ENCODE data around the gene MFSD2B. TPM values are rescaled to one million over a fixed set of nuclear protein-coding genes. Genes with fewer than 3 reads are reported as not detected.
"Not testable (repeated sequence)": the region's sequence is repeated elsewhere in the genome, so short reads cannot be mapped to it uniquely, and the experiment has no call there.

The MFSD2B gene
- total RNA-seq = 0.41 TPM

DNA sequence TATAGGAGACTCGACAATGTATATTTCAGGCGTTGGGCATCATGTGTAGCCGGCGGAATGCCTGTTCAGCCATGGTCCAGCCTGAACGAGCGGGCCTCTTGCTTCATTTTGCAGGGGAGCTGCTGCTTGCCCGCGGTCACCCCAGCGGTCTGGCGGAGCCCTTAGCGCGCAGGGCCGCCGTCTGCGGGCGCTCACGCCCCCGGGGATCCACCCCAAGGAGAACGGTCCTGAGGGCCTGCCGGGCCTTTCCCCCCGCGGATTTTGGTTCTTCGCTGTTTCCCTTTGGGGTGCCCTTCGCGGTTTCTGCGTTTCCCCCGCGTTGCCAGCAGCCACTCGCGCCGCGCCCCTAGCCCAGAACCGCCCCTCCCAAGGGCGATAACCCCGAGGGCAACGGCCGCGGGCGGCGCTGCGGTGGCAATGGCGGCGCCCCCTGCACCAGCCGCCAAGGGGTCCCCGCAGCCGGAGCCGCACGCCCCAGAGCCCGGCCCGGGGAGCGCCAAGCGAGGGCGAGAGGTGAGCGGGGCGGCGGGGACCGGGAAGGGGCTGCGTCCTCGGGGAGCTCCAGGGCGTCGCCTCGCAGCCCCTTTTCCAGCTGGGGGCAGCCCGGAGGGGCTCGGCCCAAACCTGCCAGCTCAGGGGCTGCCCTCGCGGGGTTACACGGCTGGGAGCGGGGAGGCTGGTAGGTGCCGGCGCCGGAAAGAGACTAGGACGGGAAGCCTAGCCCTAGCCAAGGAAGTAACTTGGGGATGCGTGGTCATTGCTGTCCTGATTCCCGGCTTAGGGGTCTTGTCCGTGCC is at the start of gene MFSD2B:
Gene MFSD2B, plus strand, starts transcription at position 406 of the 797 bp plus-strand sequence. Its CDS starts 12 bp downstream, at position 418.
- FAIRE-seq (no peak), DNase-seq (ENCODE audit: low spot score in 2 of 2) (no peak)

GRCh38 chr2:23967846-23968245 is 42.0 kb upstream of the MFSD2B start:
- no peak for DNase-seq (ENCODE audit: low spot score in 2 of 2)
- no peak for FAIRE-seq

GRCh38 chr2:23976883-23977282 is 33.0 kb upstream of the MFSD2B start:
- no peak for DNase-seq (ENCODE audit: low spot score in 2 of 2)
- no peak for FAIRE-seq

DNA sequence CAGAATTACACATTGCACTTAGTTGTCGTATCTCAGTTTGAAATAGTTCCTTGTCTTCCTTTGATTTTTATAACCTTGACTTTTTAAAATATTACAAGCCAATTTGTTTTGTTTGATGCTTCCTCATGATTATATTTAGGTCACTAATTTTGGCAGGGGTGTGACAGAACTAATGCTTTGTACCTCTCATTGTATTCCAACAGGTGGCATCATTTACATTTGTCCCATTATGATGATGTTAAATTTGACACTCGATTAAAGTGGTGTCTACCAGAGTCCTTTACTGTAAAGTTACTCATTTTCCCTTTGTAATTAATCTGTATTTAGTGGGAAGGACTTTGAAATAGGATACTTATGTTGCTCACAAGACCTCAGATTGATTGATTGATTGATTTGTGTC is 21.5 kb upstream of the MFSD2B start:
- FAIRE-seq (no peak), DNase-seq (ENCODE audit: low spot score in 2 of 2) (no peak)

GRCh38 chr2:23992931-23993330 is 17.0 kb upstream of the MFSD2B start:
- no peak for DNase-seq (ENCODE audit: low spot score in 2 of 2)
- no peak for FAIRE-seq

- no peak for FAIRE-seq
These were observed 16.1 kb upstream of the MFSD2B start for GRCh38 chr2:23993736-23994269.

GRCh38 chr2:23994567-23994966 is 15.3 kb upstream of the MFSD2B start:
- DNase-seq (ENCODE audit: low spot score in 2 of 2) (no peak), FAIRE-seq (no peak)

More at GRCh38 chr2:23993736-23994269, 16.1 kb upstream of the MFSD2B start:
- no peak for DNase-seq (ENCODE audit: low spot score in 2 of 2)

- DNase-seq (ENCODE audit: low spot score in 2 of 2) = no peak
- FAIRE-seq = no peak
These were observed 2.2 kb upstream of the MFSD2B start for GRCh38 chr2:24007693-24008092.

DNA sequence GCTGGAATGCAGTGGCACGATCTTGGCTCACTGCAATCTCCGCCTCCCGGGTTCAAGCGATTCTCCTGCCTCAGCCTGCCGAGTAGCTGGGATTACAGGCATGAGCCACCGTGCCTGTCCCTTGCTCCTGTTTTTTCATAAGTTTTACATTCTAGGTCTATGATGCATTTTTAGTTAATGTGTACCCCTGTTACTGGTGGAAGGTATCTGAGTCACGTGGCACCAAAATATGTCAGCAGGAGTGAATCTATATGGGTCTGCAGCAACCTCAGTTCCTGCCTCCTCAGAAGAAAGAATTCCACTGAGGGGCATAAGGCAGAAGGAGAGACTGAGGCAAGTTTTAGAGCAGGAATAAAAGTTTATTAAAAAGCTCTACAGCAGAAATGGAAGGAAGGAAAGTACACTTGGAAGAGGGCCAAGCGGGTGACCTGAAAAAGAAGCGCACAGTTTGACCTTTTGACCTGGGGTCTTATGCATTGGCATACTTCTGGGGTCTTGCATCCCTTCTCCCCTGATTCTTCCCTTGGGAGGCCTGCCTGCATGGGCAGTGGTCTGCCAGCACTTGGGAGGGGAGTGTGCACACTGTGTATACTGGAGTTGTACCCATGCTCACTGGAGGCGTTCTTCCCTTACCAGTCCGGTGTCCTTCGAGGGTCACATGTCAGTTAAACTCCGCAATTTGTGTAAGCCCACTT is 1.1 kb upstream of the MFSD2B start:
- DNase-seq (ENCODE audit: low spot score in 2 of 2) = no peak
- no peak for FAIRE-seq

- no peak for FAIRE-seq
These were observed 562 bp upstream of the MFSD2B start for GRCh38 chr2:24009367-24009679.

DNA sequence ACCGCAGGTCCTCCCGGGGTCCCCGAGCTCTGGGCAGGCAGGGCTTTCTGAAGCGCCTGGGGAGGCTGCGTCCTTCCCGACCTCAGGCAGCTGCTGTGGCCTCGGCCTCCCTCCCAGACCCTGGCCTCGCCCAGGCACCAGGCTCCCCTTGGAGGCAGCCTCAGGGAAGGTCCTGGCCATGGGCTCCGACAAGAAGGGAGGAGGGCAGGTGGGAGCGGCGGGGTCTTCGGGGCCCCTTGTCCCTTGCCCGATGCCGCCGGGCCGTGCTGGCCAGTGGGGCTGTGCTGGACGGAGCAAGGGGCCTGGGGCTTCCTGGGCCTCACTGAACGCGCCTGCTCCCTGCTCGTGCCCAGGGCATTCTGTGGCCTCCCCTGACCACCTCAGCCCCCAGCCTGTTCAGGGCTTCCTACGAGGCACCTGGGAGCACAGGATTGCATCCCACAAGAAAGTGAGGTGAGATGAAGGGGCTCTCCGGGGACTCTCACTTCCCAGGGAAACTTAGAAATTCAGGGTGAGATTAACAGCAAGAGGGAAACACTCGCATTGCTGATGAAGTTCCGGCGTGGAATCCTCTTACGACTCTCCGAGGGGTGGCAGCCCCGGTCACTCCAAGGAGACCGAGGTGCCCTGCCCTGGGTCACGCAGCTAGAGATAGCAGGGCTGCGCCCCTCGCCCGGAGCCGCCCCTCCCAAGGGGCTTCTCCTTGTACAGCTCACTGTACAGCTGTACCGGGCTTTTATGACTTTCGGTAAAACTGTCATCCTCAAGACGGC is 778 bp downstream of the MFSD2B start:
- no peak for FAIRE-seq
- no peak for DNase-seq (ENCODE audit: low spot score in 2 of 2)

More at GRCh38 chr2:24009367-24009679, 562 bp upstream of the MFSD2B start:
- no peak for DNase-seq (ENCODE audit: low spot score in 2 of 2)

- DNase-seq (ENCODE audit: low spot score in 2 of 2) (no peak), FAIRE-seq (no peak)
These were observed 1.6 kb downstream of the MFSD2B start for GRCh38 chr2:24011250-24012104.

- no peak for DNase-seq (ENCODE audit: low spot score in 2 of 2)
- FAIRE-seq = no peak
These were observed 2.8 kb downstream of the MFSD2B start for GRCh38 chr2:24012521-24013188.

DNA sequence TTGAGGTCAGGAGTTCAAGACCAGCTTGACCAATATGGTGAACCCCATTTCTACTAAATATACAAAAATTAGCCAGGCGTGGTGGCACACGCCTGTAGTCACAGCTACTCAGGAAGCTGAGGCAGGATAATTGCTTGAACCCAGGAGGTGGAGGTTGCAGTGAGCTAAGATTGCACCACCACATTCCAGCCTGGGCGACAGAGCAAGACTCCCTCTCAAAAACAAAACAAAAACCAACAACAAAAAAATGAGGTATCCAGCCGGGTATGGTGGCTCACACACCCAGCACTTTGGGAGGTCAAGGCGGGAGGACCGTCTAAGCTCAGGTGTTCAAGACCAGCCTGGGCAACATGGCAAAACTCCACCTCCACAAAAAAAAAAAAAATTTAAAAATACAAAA is 5.0 kb downstream of the MFSD2B start:
- FAIRE-seq; DNase-seq (ENCODE audit: low spot score in 2 of 2): not testable (repeated sequence)

DNA sequence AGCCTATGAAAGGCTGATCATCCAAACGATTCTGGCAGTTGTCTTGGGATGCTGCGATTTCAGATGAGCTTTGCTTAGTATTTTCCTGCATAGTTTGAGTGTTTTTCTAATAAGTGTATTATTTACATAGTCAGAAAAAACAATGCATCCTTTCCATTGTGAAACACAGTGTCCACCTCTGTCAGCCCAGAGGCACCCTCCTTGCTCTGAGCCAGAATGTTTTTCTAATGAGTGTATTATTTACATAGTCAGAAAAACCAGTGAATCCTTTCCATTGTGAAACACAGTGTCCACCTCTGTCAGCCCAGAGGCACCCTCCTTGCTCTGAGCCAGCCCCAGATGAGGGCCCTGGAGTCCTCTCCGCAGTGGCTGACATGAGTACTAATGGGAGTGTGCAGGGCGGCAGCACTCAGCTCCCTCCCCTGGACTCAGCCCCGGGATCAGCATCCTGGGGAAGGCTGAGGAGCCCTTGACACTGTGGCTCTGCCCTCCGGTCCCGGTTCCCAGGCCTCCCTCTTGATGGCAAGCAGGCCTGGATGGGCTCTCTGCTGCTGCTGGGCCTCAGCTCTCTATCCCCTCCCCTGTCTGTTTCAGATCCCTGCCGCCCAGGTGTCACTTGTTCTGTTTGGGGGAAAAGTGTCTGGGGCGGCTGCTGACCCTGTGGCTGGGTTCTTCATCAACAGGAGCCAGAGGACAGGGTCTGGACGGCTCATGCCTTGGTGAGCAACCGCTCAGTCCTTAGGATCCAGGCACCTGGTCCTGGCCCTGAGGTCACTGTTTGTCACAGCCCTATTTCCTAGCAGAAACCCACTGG is 5.9 kb downstream of the MFSD2B start:
- no peak for FAIRE-seq
- DNase-seq (ENCODE audit: low spot score in 2 of 2) = no peak

DNA sequence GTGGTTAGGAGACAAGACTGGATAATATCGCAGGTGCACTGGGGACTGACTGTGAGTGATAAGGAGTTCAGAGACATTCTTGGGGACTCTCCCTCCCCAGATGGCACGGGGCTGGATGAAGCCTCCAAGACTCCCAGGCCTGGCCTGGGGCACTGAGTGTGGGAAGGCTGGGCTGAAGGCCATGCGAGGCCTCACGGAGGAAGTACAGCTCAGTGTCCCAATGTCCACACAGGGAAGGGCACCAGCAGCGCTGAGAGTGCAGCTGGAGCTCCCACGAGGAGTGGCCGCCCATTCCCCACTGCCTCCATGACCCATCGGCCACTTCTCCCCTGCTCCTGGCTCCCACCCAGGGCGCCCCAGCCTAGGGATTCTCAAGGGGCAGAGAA is 6.5 kb downstream of the MFSD2B start:
- DNase-seq (ENCODE audit: low spot score in 2 of 2) = no peak
- FAIRE-seq = no peak

GRCh38 chr2:24016853-24017703 is 7.2 kb downstream of the MFSD2B start:
- FAIRE-seq (no peak), DNase-seq (ENCODE audit: low spot score in 2 of 2) (no peak)

GRCh38 chr2:24017711-24018110 is 7.8 kb downstream of the MFSD2B start:
- DNase-seq (ENCODE audit: low spot score in 2 of 2) (no peak), FAIRE-seq (no peak)
